IMR-90 (cell line): ENCODE data around the gene GRID1. TPM values are rescaled to one million over a fixed set of nuclear protein-coding genes. Genes with fewer than 3 reads are reported as not detected.

Experiments used
- ATAC-seq: fragments of 200-7000 bp; cut with Tn5 transposase; 2 replicates; pipeline ENCODE4 v1.9.1; 2020; ENCODE audit warnings: low read depth, mild to moderate bottlenecking, moderate library complexity
- BruUV-seq: library from RNA; stranded (reverse); fragments of 400-500 nt; replicated peaks from 2 replicates; lab custom pipeline; 2021; lab: Mats Ljungman, UMichigan
- CTCF ChIA-PET: fragments of 300-600 bp; formaldehyde crosslinking; extraction: SDS; loops from one replicate; lab custom pipeline; 2021; ENCODE audit warnings: antibody characterized with exemption; lab: Yijun Ruan, JAX
- POLR2A ChIA-PET: fragments of 300-600 bp; sonication (Branson Sonifier 250); formaldehyde crosslinking; loops from one replicate; lab custom pipeline; 2022; ENCODE audit warnings: antibody characterized with exemption; ENCODE audit not compliant: unreplicated experiment; lab: Charles Lee
- DNase-seq: peaks from one replicate; pipeline ENCODE4 v3.0.0; 2013
- H2AFZ ChIP-seq: replicated peaks from 2 replicates; pipeline ENCODE3; 2013; ENCODE audit warnings: low read length, mild to moderate bottlenecking; ENCODE audit not compliant: poor library complexity
- H2AK5ac ChIP-seq: 2 replicates; pipeline ENCODE4 v1.6.1; 2013; ENCODE audit warnings: low read depth, low read length, inconsistent platforms
- H2AK9ac ChIP-seq: replicated peaks from 2 replicates; pipeline ENCODE3; 2013; ENCODE audit warnings: mild to moderate bottlenecking, low read depth, low read length, moderate library complexity; ENCODE audit not compliant: poor library complexity
- H2BK120ac ChIP-seq: 2 replicates; pipeline ENCODE4 v1.6.1; 2013; ENCODE audit warnings: low read depth, low read length, inconsistent platforms
- H2BK15ac ChIP-seq: 3 replicates; pipeline ENCODE4 v1.6.1; 2013; ENCODE audit warnings: low read depth, low read length, inconsistent platforms
- H2BK20ac ChIP-seq: 2 replicates; pipeline ENCODE4 v1.6.1; 2013; ENCODE audit warnings: low read depth, mild to moderate bottlenecking, inconsistent platforms, low read length, moderate library complexity
- H2BK5ac ChIP-seq: 2 replicates; pipeline ENCODE4 v1.6.1; 2013; ENCODE audit warnings: mild to moderate bottlenecking, low read depth, low read length, inconsistent platforms; ENCODE audit not compliant: poor library complexity, severe bottlenecking
- H3K14ac ChIP-seq: replicated peaks from 2 replicates; pipeline ENCODE4 v1.6.1; 2013; ENCODE audit warnings: low read depth, low read length, inconsistent platforms
- H3K18ac ChIP-seq: 2 replicates; pipeline ENCODE4 v1.6.1; 2013; ENCODE audit warnings: low read depth, low read length, control low read depth
- H3K23ac ChIP-seq: 2 replicates; pipeline ENCODE4 v1.6.1; 2013; ENCODE audit warnings: low read depth, low read length, inconsistent platforms
- H3K27ac ChIP-seq: 2 replicates; pipeline ENCODE4 v1.5.1; 2013; ENCODE audit warnings: mild to moderate bottlenecking, control low read depth, low read length; ENCODE audit not compliant: insufficient read depth
- H3K27me3 ChIP-seq: 2 replicates; pipeline ENCODE4 v1.6.1; 2013; ENCODE audit warnings: low read length; ENCODE audit not compliant: control insufficient read depth, insufficient read depth
- H3K36me3 ChIP-seq: 2 replicates; pipeline ENCODE4 v1.6.1; 2013; ENCODE audit warnings: low read length, mixed read lengths; ENCODE audit not compliant: control insufficient read depth, insufficient read depth
- H3K4ac ChIP-seq: 2 replicates; pipeline ENCODE4 v1.6.1; 2013; ENCODE audit warnings: low read depth, low read length, inconsistent platforms
- H3K4me1 ChIP-seq: 2 replicates; pipeline ENCODE4 v1.6.1; 2013; ENCODE audit warnings: low read length, mixed read lengths; ENCODE audit not compliant: control insufficient read depth, insufficient read depth
- H3K4me2 ChIP-seq: 2 replicates; pipeline ENCODE4 v1.6.1; 2013; ENCODE audit warnings: low read depth, mild to moderate bottlenecking, control low read depth, low read length, moderate library complexity
- H3K4me3 ChIP-seq: 2 replicates; pipeline ENCODE4 v1.5.1; 2013; ENCODE audit warnings: low read depth, mild to moderate bottlenecking, control low read depth, low read length, moderate library complexity; ENCODE audit not compliant: insufficient read depth
- H3K56ac ChIP-seq: 2 replicates; pipeline ENCODE4 v1.6.1; 2013; ENCODE audit warnings: low read length, inconsistent platforms; ENCODE audit not compliant: insufficient read depth; ENCODE audit errors: extremely low read depth
- H3K79me1 ChIP-seq, 2 experiments: 2 replicates each; pipeline ENCODE4 v1.6.1; 2013; ENCODE audit warnings: low read length in 2 of 2, inconsistent platforms in 1 of 2, low read depth in 1 of 2
- H3K9ac ChIP-seq: 2 replicates; pipeline ENCODE4 v1.6.1; 2013; ENCODE audit warnings: low read depth, low read length, control low read depth
- H3K9me1 ChIP-seq: 2 replicates; pipeline ENCODE4 v1.6.1; 2013; ENCODE audit warnings: low read length, inconsistent platforms; ENCODE audit not compliant: insufficient read depth
- H3K9me3 ChIP-seq: 2 replicates; pipeline ENCODE4 v1.6.1; 2013; ENCODE audit warnings: low read length; ENCODE audit not compliant: control insufficient read depth, insufficient read depth
- H4K20me1 ChIP-seq: 2 replicates; pipeline ENCODE4 v1.6.1; 2013; ENCODE audit warnings: low read length, inconsistent platforms; ENCODE audit not compliant: insufficient read depth
- H4K5ac ChIP-seq: 2 replicates; pipeline ENCODE4 v1.6.1; 2013; ENCODE audit warnings: mild to moderate bottlenecking, low read depth, low read length, control low read depth
- H4K8ac ChIP-seq, 2 experiments: 2 replicates each; pipeline ENCODE4 v1.6.1; 2013; ENCODE audit warnings: low read depth in 2 of 2, low read length in 2 of 2, control low read depth in 1 of 2, inconsistent platforms in 1 of 2
- H4K91ac ChIP-seq: 2 replicates; pipeline ENCODE4 v1.6.1; 2013; ENCODE audit warnings: low read depth, low read length, inconsistent platforms; ENCODE audit not compliant: insufficient read depth
- CEBPB ChIP-seq: IDR thresholded peaks from 2 replicates; pipeline ENCODE4 v1.6.1; 2012; ENCODE audit warnings: low read depth, low read length, improper control_type of control experiment
- CHD1 ChIP-seq: IDR thresholded peaks from 2 replicates; pipeline ENCODE4 v1.6.1; 2012; ENCODE audit warnings: low read depth, low read length, improper control_type of control experiment
- CTCF ChIP-seq: conservative IDR thresholded peaks from 2 replicates; pipeline ENCODE4 v1.5.1; 2012; ENCODE audit warnings: mild to moderate bottlenecking, low read depth, low read length, improper control_type of control experiment
- ELK1 ChIP-seq: fragments of 150-350 bp; IDR thresholded peaks from 2 replicates; pipeline ENCODE4 v1.6.1; 2016; ENCODE audit warnings: low read depth, mild to moderate bottlenecking, low read length, moderate library complexity, borderline replicate concordance
- FOS ChIP-seq: fragments of 150-350 bp; IDR thresholded peaks from 2 replicates; pipeline ENCODE4 v1.6.1; 2016; ENCODE audit warnings: low read depth, low read length
- MAFK ChIP-seq: IDR thresholded peaks from 2 replicates; pipeline ENCODE4 v1.6.1; 2012; ENCODE audit warnings: low read depth, low read length, improper control_type of control experiment
- MAZ ChIP-seq: IDR thresholded peaks from 2 replicates; pipeline ENCODE4 v1.6.1; 2012; ENCODE audit warnings: low read depth, mild to moderate bottlenecking, low read length, improper control_type of control experiment, moderate library complexity, borderline replicate concordance
- POLR2A ChIP-seq: IDR thresholded peaks from 2 replicates; pipeline ENCODE4 v1.6.1; 2012; ENCODE audit warnings: mild to moderate bottlenecking, low read depth, low read length
- RAD21 ChIP-seq: IDR thresholded peaks from 2 replicates; pipeline ENCODE4 v1.6.1; 2012; ENCODE audit warnings: low read length, improper control_type of control experiment
- RCOR1 ChIP-seq: IDR thresholded peaks from 2 replicates; pipeline ENCODE4 v1.6.1; 2012; ENCODE audit warnings: mild to moderate bottlenecking, low read length, improper control_type of control experiment; ENCODE audit not compliant: insufficient replicate concordance
- RFX5 ChIP-seq: IDR thresholded peaks from 2 replicates; pipeline ENCODE4 v1.8.0; 2012; ENCODE audit warnings: low read depth, mild to moderate bottlenecking, low read length, moderate library complexity
- SMC3 ChIP-seq: fragments of 150-350 bp; IDR thresholded peaks from 2 replicates; pipeline ENCODE4 v1.6.1; 2016; ENCODE audit warnings: low read depth, mild to moderate bottlenecking, antibody characterized with exemption, low read length, moderate library complexity
- USF2 ChIP-seq: fragments of 150-350 bp; IDR thresholded peaks from 2 replicates; pipeline ENCODE4 v1.6.1; 2017; ENCODE audit warnings: mild to moderate bottlenecking, antibody characterized with exemption, low read length, low read depth
- WGBS, 2 experiments: methylation state at CpG; one replicate each; pipeline versions ENCODE4 v1.1.5 to v1.1.7; 2013; ENCODE audit warnings: missing lambda C conversion rate in 2 of 2; ENCODE audit not compliant: insufficient read length in 1 of 2; ENCODE audit errors: extremely low coverage in 2 of 2; 5-methylcytosine and 5-hydroxymethylcytosine counted together
- dilution Hi-C: fragments of 300-500 bp; cut with HindIII; formaldehyde crosslinking; loops from one replicate; pipeline ENCODE4 v1.14.3; 2018; ENCODE audit warnings: low sequenced_read_pairs; ENCODE audit not compliant: unreplicated experiment
- in situ Hi-C: fragments of 300-500 bp; cut with MboI; formaldehyde crosslinking; loops from 3 replicates; pipeline ENCODE4 v1.14.3; 2019; ENCODE audit warnings: low sequenced_read_pairs, inconsistent platforms, mixed read lengths
- intact Hi-C: fragments of 100-400 bp; cut with micrococcal nuclease; formaldehyde crosslinking; loops from 2 replicates; pipeline ENCODE4 v1.10.0; 2022
- polyA plus RNA-seq, 3 experiments: library from polyadenylated mRNA; depleted of rRNA; stranded (reverse); fragments of >200 nt; gene quantifications; 2 replicates each; pipeline ENCODE4 v1.2.3, GENCODE V29; 2012; ENCODE audit warnings: low replicate concordance in 1 of 3
- total RNA-seq: library from RNA; depleted of rRNA; stranded (reverse); fragments of >200 nt; gene quantifications from 2 replicates; pipeline ENCODE4 v1.2.3, GENCODE V29; 2012

Gene GRID1
- total and polyA plus RNA-seq, 2 of the 4 experiments (the other 2 are of a cell fraction) = not detected

GRCh38 chr10:86113501-86113900, 253.1 kb downstream of the GRID1 start:
- ChIA-PET CTCF (no interaction called here), POLR2A (no interaction called here)
- no peaks in the 10 kb centered on the region; the same call in 1 of the 2 replicates for H3K9me3 ChIP-seq
- no peak overlapping the region for H3K56ac ChIP-seq
- no peaks in the 10 kb centered on the region for H3K36me3 ChIP-seq
- H2BK15ac ChIP-seq = no peak overlapping the region
- intact Hi-C loops = no loop called here
- H4K5ac ChIP-seq = no peak overlapping the region
- no peaks in the 10 kb centered on the region for H3K27me3 ChIP-seq
- H3K23ac ChIP-seq = no peak overlapping the region
- no peak overlapping the region for H3K4ac ChIP-seq
- no peaks in the 10 kb centered on the region for H3K4me1 ChIP-seq
- DNase-seq (no peak), ATAC-seq (no peak)
- WGBS, 2 experiments = no CpG with 5 or more reads among the region's 4 CpGs
- no peak overlapping the region for H2BK120ac ChIP-seq
- no peak overlapping the region for H2AK5ac ChIP-seq
- no peak overlapping the region for H2BK5ac ChIP-seq
- H4K8ac ChIP-seq = no peak overlapping the region
- H3K79me1 ChIP-seq = no peaks in the 10 kb centered on the region
- BruUV-seq = no TSS peak
- in situ Hi-C loops = no loop called here
- no peak overlapping the region for H3K18ac ChIP-seq
- no peak overlapping the region for H3K4me3 ChIP-seq
- H4K20me1 ChIP-seq = no peaks in the 10 kb centered on the region
- H3K9ac ChIP-seq = no peak overlapping the region
- no peak overlapping the region for H4K91ac ChIP-seq
- H3K4me2 ChIP-seq = no peak overlapping the region
- H2BK20ac ChIP-seq = no peak overlapping the region
- no peak overlapping the region for H3K14ac ChIP-seq
- H3K9me1 ChIP-seq = no peaks in the 10 kb centered on the region
- TF ChIP-seq CEBPB (no peak), USF2 (no peak), FOS (no peak), CTCF (no peak), MAFK (no peak), CHD1 (no peak), MAZ (no peak), ELK1 (no peak), RAD21 (no peak), POLR2A (no peak), SMC3 (no peak), RCOR1 (no peak), RFX5 (no peak)
- no peak overlapping the region for H3K27ac ChIP-seq
- H2AFZ ChIP-seq = no peak overlapping the region
- no peak overlapping the region for H2AK9ac ChIP-seq
- dilution Hi-C loops = no loop called here
